PC-3 (cell line): ENCODE results near the gene FUT7.
"Not testable (repeated sequence)": the region's sequence is repeated elsewhere in the genome, so short reads cannot be mapped to it uniquely, and the experiment has no call there.

ENCODE experiments used
- CTCF ChIP-seq: fragments of 300-600 bp; sonication (generic); conservative IDR thresholded peaks from 2 replicates; pipeline ENCODE4 v1.5.1; 2017; ENCODE audit warnings: antibody characterized with exemption, low read depth, mild to moderate bottlenecking, low read length
- EZH2phosphoT487 ChIP-seq: fragments of 300-600 bp; sonication (generic); IDR thresholded peaks from 2 replicates; pipeline ENCODE4 v1.6.1; 2018; ENCODE audit warnings: mild to moderate bottlenecking, antibody characterized with exemption, low read length, borderline replicate concordance

- TF ChIP-seq CTCF, EZH2phosphoT487: not testable (repeated sequence)
Observed at GRCh38 chr9:137033481-137033880, 1.6 kb upstream of the FUT7 start.
